ENCODE measurements around the gene PLOD3. TPM values are rescaled to one million over a fixed set of nuclear protein-coding genes. Genes with fewer than 3 reads are reported as not detected.
A peak's percentile ranks its signal among the peaks of the same experiment; 100 is the strongest.

PLOD3 gene
- total and polyA plus RNA-seq, 2 of the 8 experiments (the other 6 are each of a cell fraction or from before 2014, with no cell fraction given) = 28.4 to 47.2 TPM

GRCh38 chr7:101245147-101245668, 27.8 kb upstream of the PLOD3 start:
- Histone ChIP-seq H3K27ac (ENCODE audit: low read depth, low read length) (peak overlapping the region; percentile 61; the same call in 1 of the 2 replicates), H3K18ac (ENCODE audit: extremely low read depth, low read length) (peak overlapping the region; percentile 44), H4K5ac (ENCODE audit: insufficient read length, low read depth, low read length) (peak overlapping the region; percentile 77), H2AK5ac (ENCODE audit: low read depth, low read length) (no peak overlapping the region), H3K27me3 (replicated peaks in 1 of 4; ENCODE audit: control insufficient read depth in 3 of 4, extremely low read depth in 1 of 4, insufficient read depth in 3 of 4, low read length in 3 of 4) (no peaks in the 10 kb centered on the region), H4K91ac (replicated peaks; ENCODE audit: insufficient read length, low read length) (no peak overlapping the region), H3K36me3 (ENCODE audit: control insufficient read depth in 2 of 4, insufficient read depth in 4 of 4, low read length in 3 of 4) (peaks cover 0 to 4% (median 0%) of the 10 kb centered on the region in 4 experiments; a peak in 1 of 8 replicates), H3K4ac (replicated peaks; ENCODE audit: insufficient read length, low read depth, low read length) (no peak overlapping the region), H3K56ac (replicated peaks; ENCODE audit: insufficient read length, low read depth, low read length) (no peak overlapping the region), H2BK5ac (ENCODE audit: low read depth, low read length) (peak overlapping the region; percentile 97), H4K8ac (ENCODE audit: extremely low read depth, insufficient read depth, low read length) (peak overlapping the region; percentile 88), H2AFZ (ENCODE audit: low read length) (no peak overlapping the region), H4K20me1 (replicated peaks in 1 of 2; ENCODE audit: control insufficient read depth in 1 of 2, insufficient read depth in 2 of 2, low read length in 2 of 2) (peaks cover 0 to 5% of the 10 kb centered on the region in 2 experiments), H2BK120ac (replicated peaks; ENCODE audit: low read depth, low read length) (no peak overlapping the region), H3K9me3 (ENCODE audit: insufficient read depth in 2 of 2, low read depth in 1 of 2, low read length in 1 of 2) (no peaks in the 10 kb centered on the region), H3K23ac (ENCODE audit: insufficient read length) (no peak overlapping the region), H3K23me2 (ENCODE audit: low read depth, low read length) (peaks cover 9% of the 10 kb centered on the region), H3K14ac (ENCODE audit: insufficient read length) (no peak overlapping the region), H3K4me1 (replicated peaks in 1 of 4; ENCODE audit: control insufficient read depth in 3 of 4, insufficient read depth in 4 of 4, low read length in 3 of 4) (peaks cover 0 to 6% (median 3%) of the 10 kb centered on the region in 4 experiments; a peak in 5 of 7 replicates), H3K79me1 (ENCODE audit: low read depth, low read length) (peaks cover 10% of the 10 kb centered on the region), H2BK15ac (ENCODE audit: low read length) (no peak overlapping the region), H3K79me2 (ENCODE audit: control insufficient read depth in 1 of 2, insufficient read depth in 2 of 2, low read length in 2 of 2) (peaks cover 0 to 44% of the 10 kb centered on the region in 2 experiments; a peak in 2 of 4 replicates), H2BK12ac (ENCODE audit: low read depth, low read length) (no peak overlapping the region), H2BK20ac (ENCODE audit: low read length) (no peak overlapping the region), H3K4me2 (ENCODE audit: insufficient read depth in 1 of 2, low read depth in 2 of 2, low read length in 2 of 2) (peak overlapping the region; percentile 65 to 99), H3K4me3 (ENCODE audit: extremely low read depth in 1 of 4, insufficient read depth in 2 of 4, low read depth in 3 of 4, low read length in 4 of 4) (peak overlapping the region; percentile 80 to 99 (median 98)), H3K9ac (replicated peaks in 1 of 4; ENCODE audit: extremely low read depth in 1 of 4, low read depth in 3 of 4, low read length in 3 of 4) (peak overlapping the region in 2 of 4 experiments; percentile 0 to 58; a peak in 2 of 7 replicates)
- no peak for FAIRE-seq
- ChIA-PET CTCF (ENCODE audit: partially characterized antibody) (interaction anchor here (0.7 to 8.2 kb wide), 17 partner anchors 9 to 272 kb away, joined by 3 to 79 read pairs (median 8); partner anchors contain the start of genes PLOD3, TRIM56, VGF and ZNHIT1), POLR2A (ENCODE audit: partially characterized antibody) (interaction anchor here (1.1 to 4.0 kb wide), 15 partner anchors 8 to 123 kb away, joined by 3 to 28 read pairs (median 4); partner anchors contain the start of genes AP1S1, CLDN15, PLOD3 and ZNHIT1)
- DNase-seq (ENCODE audit: low read depth in 1 of 2, low spot score in 2 of 2) = no peak
- WGBS, 2 experiments (ENCODE audit: extremely low coverage in 1 of 2, insufficient coverage in 1 of 2, insufficient read length in 1 of 2, insufficient replicate concordance in 2 of 2, low coverage in 1 of 2, low lambda C conversion rate in 2 of 2, missing lambda C conversion rate in 1 of 2) = 53% methylated on average over 32 of the region's 32 CpGs; no CpG with 5 or more reads in 1 of the 2 experiments
- TF ChIP-seq POU5F1 (IDR thresholded peaks at IDR 0.05; ENCODE audit: low read depth, low read length) (no peak), NRF1 (IDR thresholded peaks at IDR 0.05; ENCODE audit: low read depth, low read length) (peak; percentile 65), TAF1 (IDR thresholded peaks at IDR 0.05; ENCODE audit: low read depth, low read length) (peak; percentile 77), PHF8 (conservative IDR thresholded peaks at IDR 0.05; ENCODE audit: low read depth, low read length) (peak; percentile 38), SIN3A (conservative IDR thresholded peaks at IDR 0.05 in 1 of 2, IDR thresholded peaks at IDR 0.05 in 1 of 2; ENCODE audit: low read depth in 1 of 2, low read length in 2 of 2) (no peak), ATF3 (IDR thresholded peaks at IDR 0.05; ENCODE audit: insufficient read depth, low read depth, low read length) (no peak), KDM1A (IDR thresholded peaks at IDR 0.05; ENCODE audit: borderline replicate concordance, low read length) (peak; percentile 38; the same call in 1 of the 2 replicates), ZNF274 (IDR thresholded peaks at IDR 0.05; ENCODE audit: borderline replicate concordance, extremely low read depth, low read length) (no peak), BCL11A (IDR thresholded peaks at IDR 0.05; ENCODE audit: low read depth in 2 of 2, low read length in 2 of 2) (no peak), USF2 (IDR thresholded peaks at IDR 0.05; ENCODE audit: low read length) (peak; percentile 39; the same call in 1 of the 2 replicates)
